Muscle layer of colon (tissue), 2 donors: Measurements from ENCODE around the gene LDLRAD2.
"Not testable (repeated sequence)": the region's sequence is repeated elsewhere in the genome, so short reads cannot be mapped to it uniquely, and the experiment has no call there.

Source experiments
- H3K27ac ChIP-seq: one replicate; pipeline ENCODE4 v1.7.0; 2013; ENCODE audit warnings: low read depth, mild to moderate bottlenecking, low read length, moderate library complexity
- H3K27me3 ChIP-seq, 2 donors: one replicate each; pipeline ENCODE4 v1.7.0; 2013; ENCODE audit warnings: low read length in 2 of 2, mild to moderate bottlenecking in 2 of 2; ENCODE audit not compliant: insufficient read depth in 2 of 2, control insufficient read depth in 1 of 2
- H3K36me3 ChIP-seq: one replicate; pipeline ENCODE4 v1.7.0; 2013; ENCODE audit warnings: mild to moderate bottlenecking, low read length; ENCODE audit not compliant: insufficient read depth
- H3K4me1 ChIP-seq: one replicate; pipeline ENCODE4 v1.7.0; 2013; ENCODE audit warnings: mild to moderate bottlenecking, low read length; ENCODE audit not compliant: insufficient read depth
- H3K4me3 ChIP-seq, 2 donors: one replicate each; pipeline ENCODE4 v1.7.0; 2013; ENCODE audit warnings: low read length in 2 of 2, low read depth in 1 of 2, mild to moderate bottlenecking in 1 of 2, moderate library complexity in 1 of 2
- H3K9ac ChIP-seq: one replicate; pipeline ENCODE4 v1.7.0; 2013; ENCODE audit warnings: low read length
- H3K9me3 ChIP-seq: one replicate; pipeline ENCODE4 v1.7.0; 2013; ENCODE audit warnings: mild to moderate bottlenecking, low read length
- donor health status: abdominal sarcoma.
- donor health status: Adenocarcinoma of cecum.

LDLRAD2 gene

DNA sequence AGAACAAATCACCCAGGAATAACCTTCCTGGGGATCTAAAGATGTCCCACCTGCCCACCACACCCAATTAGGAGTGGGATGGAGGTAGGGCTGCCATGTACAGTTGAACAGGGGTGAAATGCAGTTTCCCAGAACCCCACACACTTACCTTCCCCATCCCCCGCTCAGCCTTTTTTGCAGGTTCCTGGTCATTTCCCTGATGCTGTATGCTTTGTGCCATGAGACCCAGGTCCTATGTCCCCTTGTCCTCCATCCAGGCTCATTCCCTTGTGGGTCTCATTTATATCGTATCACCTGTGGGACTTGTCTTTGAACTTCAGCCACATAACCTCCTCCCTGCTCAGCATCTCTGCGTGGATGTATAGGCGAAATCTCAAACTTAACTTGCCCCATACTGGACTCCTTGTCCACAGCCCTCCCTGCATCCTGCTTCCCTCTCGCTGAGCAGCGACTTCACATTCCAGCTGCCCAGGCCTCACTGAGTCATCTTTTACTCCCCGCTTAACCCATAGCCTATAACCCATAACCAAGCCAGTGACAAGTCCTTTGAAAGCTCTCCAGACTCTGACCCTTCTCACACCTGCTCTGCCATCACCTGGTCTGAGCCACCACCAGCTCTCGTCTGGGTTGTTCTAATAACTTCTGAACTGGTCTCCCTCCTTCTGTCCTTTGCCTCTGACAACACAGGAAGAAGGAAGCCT is 4.7 kb downstream of the LDLRAD2 start:
- H3K27ac ChIP-seq: no peak overlapping the region
- no peaks in the 10 kb centered on the region for H3K4me1 ChIP-seq
- peaks cover 5% of the 10 kb centered on the region for H3K36me3 ChIP-seq
- H3K27me3 ChIP-seq: peaks cover 4 to 8% of the 10 kb centered on the region in 2 donors
- H3K4me3 ChIP-seq: no peak overlapping the region
- H3K9ac ChIP-seq: no peak overlapping the region
- no peaks in the 10 kb centered on the region for H3K9me3 ChIP-seq

DNA sequence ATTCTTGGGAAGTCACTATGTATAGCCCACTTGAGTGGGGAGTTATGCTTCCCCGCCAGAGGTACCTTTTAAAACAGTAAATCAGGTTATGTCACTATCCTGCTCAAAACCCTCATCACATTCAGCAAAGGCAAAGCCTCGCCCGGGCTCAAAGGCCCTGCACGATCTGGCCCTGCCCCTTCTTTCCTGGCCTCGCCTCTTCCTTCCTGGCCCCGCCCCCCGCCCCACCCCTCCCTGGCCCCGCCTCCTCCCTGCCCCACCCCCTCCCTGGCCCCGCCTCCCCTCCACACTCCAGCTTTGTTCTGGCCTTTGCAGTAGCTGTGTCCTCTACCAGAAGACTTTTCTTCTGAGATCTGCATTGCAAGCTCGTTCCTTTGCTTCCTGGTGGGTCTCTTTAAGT is 6.6 kb downstream of the LDLRAD2 start:
- Histone ChIP-seq H3K4me3 (no peak overlapping the region), H3K9ac (no peak overlapping the region), H3K36me3 (peaks cover 13% of the 10 kb centered on the region), H3K9me3 (no peaks in the 10 kb centered on the region), H3K27me3 (peaks cover 0 to 8% of the 10 kb centered on the region in 2 donors), H3K27ac (no peak overlapping the region), H3K4me1 (no peaks in the 10 kb centered on the region)

DNA sequence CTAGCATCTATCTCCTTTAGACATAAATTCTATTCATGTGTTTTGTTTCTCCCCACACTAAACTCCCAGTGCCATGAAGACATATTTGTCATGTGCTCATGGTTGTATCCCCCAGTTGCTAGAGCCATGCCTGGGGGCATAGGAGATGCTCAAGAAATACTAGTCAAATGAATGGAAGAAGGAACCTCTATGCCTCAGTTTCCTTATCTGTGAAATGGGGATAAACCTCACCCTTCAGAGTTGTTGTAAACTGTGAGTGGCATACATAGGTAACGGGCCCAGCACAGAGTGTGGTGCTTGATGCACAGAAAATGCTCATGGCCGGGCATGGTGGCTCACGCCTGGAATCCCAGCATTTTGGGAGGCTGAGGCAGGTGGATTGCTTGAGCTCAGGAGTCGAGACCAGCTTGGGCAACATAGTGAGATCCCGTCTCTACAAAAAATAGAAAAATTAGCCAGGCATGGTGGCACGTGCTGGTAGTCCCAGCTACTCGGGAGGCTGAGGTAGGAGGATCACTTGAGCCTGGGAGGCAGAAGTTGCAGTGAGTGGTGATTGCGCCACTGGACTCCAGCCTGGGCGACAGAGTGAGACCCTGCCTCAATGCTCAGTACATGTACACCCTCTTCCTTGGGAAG is 8.7 kb downstream of the LDLRAD2 start:
- Histone ChIP-seq H3K27me3 (no peaks in the 10 kb centered on the region), H3K27ac (no peak overlapping the region), H3K36me3 (peaks cover 31% of the 10 kb centered on the region), H3K4me3 (no peak overlapping the region), H3K9me3 (no peaks in the 10 kb centered on the region), H3K4me1 (no peaks in the 10 kb centered on the region), H3K9ac (no peak overlapping the region)

DNA sequence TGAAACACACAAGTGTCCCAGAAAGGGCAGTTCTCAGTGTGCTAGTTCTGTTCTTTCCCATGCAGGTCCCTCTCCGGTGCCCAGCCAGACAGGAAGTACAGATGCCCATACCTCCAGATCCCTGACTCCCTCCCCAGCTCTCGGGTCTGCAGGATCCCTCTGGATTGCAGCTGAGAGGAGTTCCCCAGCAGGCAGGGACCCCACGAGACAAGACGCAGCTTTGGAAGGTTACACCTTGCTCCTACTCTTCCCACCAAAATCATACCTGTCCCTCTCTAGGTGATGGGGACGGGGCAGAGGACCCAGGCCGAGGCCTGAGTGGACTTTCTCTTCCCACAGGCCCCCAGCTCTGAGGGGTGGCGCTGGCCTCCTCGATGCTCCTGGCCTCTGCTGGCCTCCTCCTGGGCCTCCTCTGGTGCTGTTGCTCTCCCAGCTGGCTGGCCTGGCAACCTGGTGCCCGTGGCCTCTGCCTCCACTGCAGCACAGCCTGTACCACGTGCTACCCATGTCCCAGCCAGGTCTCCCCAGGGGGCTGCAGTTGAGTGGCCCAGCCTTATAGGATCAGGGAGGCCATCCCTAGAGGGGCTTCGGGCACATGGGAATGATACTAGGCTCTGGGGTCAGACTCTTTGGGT is 9.4 kb downstream of the LDLRAD2 start:
- Histone ChIP-seq H3K4me3 (no peak overlapping the region), H3K36me3 (peaks cover 38% of the 10 kb centered on the region), H3K9me3 (no peaks in the 10 kb centered on the region), H3K27ac (no peak overlapping the region), H3K9ac (no peak overlapping the region), H3K4me1 (no peaks in the 10 kb centered on the region), H3K27me3 (no peaks in the 10 kb centered on the region)

DNA sequence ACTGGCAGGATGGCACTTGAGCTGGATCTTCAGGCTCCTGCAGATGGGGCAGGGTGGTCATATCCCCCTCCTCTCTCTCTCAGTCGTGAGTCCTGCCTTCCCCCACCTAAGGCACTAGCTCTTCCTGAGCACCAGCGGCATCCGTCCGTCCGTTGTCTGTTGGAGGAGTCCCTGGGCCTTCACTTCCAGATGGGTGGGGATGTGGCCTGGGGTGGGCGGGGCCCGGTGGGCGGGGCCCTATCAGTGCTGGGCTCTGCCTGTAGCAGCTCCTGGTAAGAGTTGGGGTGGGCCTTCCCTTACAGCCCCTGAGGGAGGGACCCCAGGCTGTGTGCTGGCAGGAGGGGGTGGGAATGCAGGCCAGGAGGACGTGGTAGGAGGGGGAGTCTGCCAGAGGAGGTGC is 10.3 kb downstream of the LDLRAD2 start:
- peaks cover 46% of the 10 kb centered on the region for H3K36me3 ChIP-seq

DNA sequence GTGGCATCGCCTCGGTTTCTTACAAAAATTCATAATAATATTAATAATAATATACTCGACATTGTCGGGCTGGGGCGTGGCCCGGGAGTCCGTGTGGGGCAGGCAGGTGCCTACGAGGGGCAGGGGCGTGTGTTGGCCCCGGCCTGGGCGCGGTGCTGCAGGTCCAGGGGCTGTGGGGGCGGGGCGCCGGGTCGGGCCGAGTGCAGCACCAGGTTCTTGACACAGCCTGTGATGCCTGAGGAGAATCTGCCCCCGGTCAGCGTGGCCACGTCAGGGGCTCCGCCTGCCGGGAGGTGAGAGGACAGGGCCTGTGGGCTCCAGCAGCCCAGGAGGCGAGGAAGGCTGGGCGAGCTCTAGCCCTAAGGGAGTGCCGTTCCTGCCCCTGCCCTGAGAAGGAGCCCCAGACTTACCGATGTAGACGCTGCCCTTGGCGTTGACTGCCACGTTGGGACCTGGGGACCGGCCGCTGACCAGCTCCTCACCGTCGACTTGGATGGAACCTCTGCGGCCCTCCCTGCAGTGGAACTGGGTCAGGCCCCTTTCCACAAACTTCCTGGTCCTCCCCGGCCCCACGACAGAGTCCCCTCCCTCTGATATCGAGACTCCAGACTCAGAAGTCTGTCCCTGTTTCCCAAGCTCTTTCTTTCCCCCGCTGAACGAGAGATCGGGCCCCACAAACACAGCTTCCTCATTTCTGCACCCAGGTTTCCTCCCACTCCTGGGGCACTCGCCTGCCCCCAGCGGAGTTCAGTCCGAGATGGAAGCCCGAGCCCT is 11.3 kb downstream of the LDLRAD2 start:
- no peak overlapping the region for H3K9ac ChIP-seq
- no peaks in the 10 kb centered on the region for H3K4me1 ChIP-seq
- H3K9me3 ChIP-seq: no peaks in the 10 kb centered on the region
- no peak overlapping the region for H3K27ac ChIP-seq
- H3K4me3 ChIP-seq: no peak overlapping the region
- H3K27me3 ChIP-seq: no peaks in the 10 kb centered on the region
- H3K36me3 ChIP-seq: peaks cover 57% of the 10 kb centered on the region

More for the DNA sequence above, 10.3 kb downstream of the LDLRAD2 start:
- H3K4me3 ChIP-seq: no peak overlapping the region
- no peak overlapping the region for H3K27ac ChIP-seq
- no peaks in the 10 kb centered on the region for H3K27me3 ChIP-seq
- no peak overlapping the region for H3K9ac ChIP-seq
- H3K4me1 ChIP-seq: no peaks in the 10 kb centered on the region
- H3K9me3 ChIP-seq: no peaks in the 10 kb centered on the region

DNA sequence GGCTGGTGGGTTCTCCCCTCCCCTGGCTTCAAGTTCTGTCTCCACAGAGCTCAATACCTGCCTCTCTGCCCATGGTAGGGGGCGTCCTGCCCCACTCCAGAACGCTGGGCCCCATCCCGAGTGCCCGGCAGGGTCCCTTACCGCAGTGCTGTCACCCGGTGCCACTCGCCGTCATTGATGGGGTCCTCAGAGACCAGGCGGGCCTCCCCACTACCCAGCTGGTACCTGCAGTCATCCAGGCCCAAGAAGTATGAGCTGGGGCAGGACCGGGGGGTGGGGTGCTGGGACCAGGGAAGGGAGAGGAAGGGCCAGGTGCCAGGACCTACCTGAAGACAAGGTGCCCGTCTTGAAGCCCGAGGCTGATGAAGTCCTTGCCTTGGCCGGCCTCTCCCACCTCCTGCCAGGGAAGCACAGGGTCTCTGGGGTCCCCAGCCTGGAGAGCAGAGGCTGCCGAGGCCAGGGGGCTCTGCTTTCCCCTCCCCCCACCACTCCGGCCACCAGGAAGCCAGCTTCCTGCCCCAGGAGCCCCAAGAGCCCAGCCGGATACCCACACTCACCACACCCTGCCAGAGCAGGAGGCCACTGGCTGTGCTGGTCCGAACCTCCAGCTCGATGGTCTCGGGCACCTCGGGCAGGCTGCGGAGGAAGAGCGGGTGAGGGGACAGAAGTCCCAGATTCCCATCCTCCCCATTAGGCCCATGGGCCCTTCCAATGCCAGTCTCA is 12.1 kb downstream of the LDLRAD2 start:
- Histone ChIP-seq H3K36me3 (peaks cover 64% of the 10 kb centered on the region), H3K4me3 (no peak overlapping the region), H3K27ac (no peak overlapping the region), H3K27me3 (no peaks in the 10 kb centered on the region), H3K4me1 (no peaks in the 10 kb centered on the region), H3K9ac (no peak overlapping the region), H3K9me3 (no peaks in the 10 kb centered on the region)

DNA sequence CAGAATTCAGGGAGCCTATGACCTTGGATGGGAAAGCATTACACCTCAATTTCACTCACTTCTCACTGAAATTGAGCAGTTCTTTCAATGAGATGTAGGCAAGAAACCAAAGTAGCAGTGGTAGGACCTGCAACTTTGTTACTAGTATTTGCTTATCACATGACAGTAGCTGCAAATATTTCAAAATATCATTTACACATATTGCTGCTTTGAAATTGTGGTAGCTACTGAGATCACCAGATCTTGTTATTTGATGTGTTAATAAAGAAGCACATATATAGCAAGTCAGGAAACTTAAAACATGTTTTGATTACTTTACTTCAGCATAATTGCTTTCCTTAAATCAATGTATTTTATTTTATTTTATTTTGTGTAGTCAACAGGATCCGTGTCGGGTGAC is 12.9 kb downstream of the LDLRAD2 start:
- Histone ChIP-seq H3K9me3 (no peaks in the 10 kb centered on the region), H3K9ac (no peak overlapping the region), H3K4me3 (no peak overlapping the region), H3K4me1 (no peaks in the 10 kb centered on the region), H3K27me3 (no peaks in the 10 kb centered on the region), H3K36me3 (peaks cover 72% of the 10 kb centered on the region), H3K27ac (no peak overlapping the region)

DNA sequence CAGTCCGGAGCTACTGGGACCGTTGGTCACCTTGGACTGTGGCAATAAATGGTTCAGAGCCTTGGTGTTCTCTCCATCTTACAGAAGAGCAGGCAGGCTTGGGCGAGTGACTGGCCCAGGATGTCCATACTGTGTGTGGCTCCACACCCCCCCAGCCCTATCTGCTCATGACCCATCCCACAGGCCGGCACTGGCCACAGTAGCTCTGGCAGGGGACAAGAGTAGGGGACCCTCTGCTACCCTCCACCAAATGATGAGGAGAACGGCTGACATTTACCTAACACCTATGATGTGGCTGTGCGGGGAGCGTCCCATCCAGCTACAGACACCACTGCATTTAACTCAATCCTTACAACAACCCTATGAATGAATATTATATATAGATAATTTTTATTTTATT is 13.3 kb downstream of the LDLRAD2 start:
- H3K27ac ChIP-seq: no peak overlapping the region
- no peaks in the 10 kb centered on the region for H3K9me3 ChIP-seq
- no peak overlapping the region for H3K4me3 ChIP-seq
- H3K27me3 ChIP-seq: no peaks in the 10 kb centered on the region
- peaks cover 76% of the 10 kb centered on the region for H3K36me3 ChIP-seq
- H3K9ac ChIP-seq: no peak overlapping the region
- no peaks in the 10 kb centered on the region for H3K4me1 ChIP-seq

DNA sequence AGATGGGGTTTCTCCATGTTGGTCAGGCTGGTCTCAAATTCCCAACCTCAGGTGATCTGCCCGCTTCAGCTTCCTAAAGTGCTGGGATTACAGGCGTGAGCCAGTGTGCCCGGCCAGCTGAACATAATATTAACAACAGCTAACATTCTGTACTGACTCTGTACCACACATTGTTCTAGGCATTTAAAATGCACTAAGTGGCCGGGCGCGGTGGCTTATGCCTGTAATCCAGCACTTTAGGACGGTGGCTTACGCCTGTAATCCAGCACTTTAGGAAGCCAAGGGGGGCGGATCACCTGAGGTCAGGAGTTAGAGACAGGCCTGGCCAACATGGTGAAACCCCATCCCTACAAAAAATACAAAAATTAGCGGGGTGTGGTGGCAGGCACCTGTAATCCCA is 14.6 kb downstream of the LDLRAD2 start:
- H3K4me1 ChIP-seq, H3K27ac ChIP-seq, H3K27me3 ChIP-seq, H3K4me3 ChIP-seq, H3K9me3 ChIP-seq, H3K9ac ChIP-seq: not testable (repeated sequence)
- peaks cover 84% of the 10 kb centered on the region for H3K36me3 ChIP-seq

DNA sequence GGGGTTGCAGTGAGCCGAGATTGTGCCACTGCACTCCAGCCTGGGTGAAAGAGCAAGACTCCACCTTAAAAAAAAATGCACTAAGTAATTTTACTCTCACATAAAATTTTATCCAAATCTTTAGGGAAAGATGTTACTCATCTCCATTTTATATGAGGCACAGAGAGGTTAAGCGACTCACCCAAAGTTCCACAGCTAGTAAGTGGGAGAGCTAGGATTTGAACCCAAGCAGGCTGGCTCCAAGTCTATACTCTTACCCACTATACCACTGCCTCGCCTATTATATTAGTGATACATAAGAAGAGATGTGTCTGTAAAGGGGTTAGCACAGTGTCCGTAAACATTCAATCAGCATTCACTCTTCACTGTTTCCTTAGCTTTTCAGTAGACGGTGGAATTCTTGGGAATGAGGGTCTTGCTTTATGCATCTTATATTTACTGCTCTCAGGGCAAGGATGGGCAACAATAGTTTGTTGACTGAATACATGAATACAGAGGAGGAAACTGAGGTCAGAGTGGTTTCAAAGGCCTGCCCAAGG is 15.1 kb downstream of the LDLRAD2 start:
- H3K27me3 ChIP-seq: no peaks in the 10 kb centered on the region
- no peak overlapping the region for H3K4me3 ChIP-seq
- no peaks in the 10 kb centered on the region for H3K4me1 ChIP-seq
- H3K27ac ChIP-seq: no peak overlapping the region
- H3K9me3 ChIP-seq: no peaks in the 10 kb centered on the region
- no peak overlapping the region for H3K9ac ChIP-seq
- peaks cover 85% of the 10 kb centered on the region for H3K36me3 ChIP-seq
